H9 (cell line): ENCODE data around the gene ROBO2. TPM values are rescaled to one million over a fixed set of nuclear protein-coding genes. Genes with fewer than 3 reads are reported as not detected.

ENCODE experiments used
- DNase-seq: peaks from one replicate; pipeline ENCODE4 v3.0.0-alpha.2; 2017
- H2AFZ ChIP-seq: one replicate; pipeline ENCODE4 v1.6.1; 2013; ENCODE audit warnings: mild to moderate bottlenecking, low read length, control low read depth, moderate library complexity
- H2AK5ac ChIP-seq: 2 replicates; pipeline ENCODE4 v1.6.1; 2013; ENCODE audit warnings: low read length, control low read depth, mixed read lengths; ENCODE audit not compliant: insufficient read length
- H2BK120ac ChIP-seq: one replicate; pipeline ENCODE4 v1.6.1; 2013; ENCODE audit warnings: low read depth, mild to moderate bottlenecking, low read length, control low read depth, inconsistent platforms; ENCODE audit not compliant: poor library complexity, severe bottlenecking
- H2BK12ac ChIP-seq: 2 replicates; pipeline ENCODE4 v1.6.1; 2013; ENCODE audit warnings: low read length, control low read depth, mixed read lengths, low read depth; ENCODE audit not compliant: insufficient read length
- H2BK15ac ChIP-seq: 2 replicates; pipeline ENCODE4 v1.6.1; 2013; ENCODE audit warnings: low read depth, low read length, control low read depth
- H2BK20ac ChIP-seq: one replicate; pipeline ENCODE4 v1.6.1; 2013; ENCODE audit warnings: low read depth, mild to moderate bottlenecking, low read length, control low read depth, inconsistent platforms; ENCODE audit not compliant: poor library complexity, severe bottlenecking
- H2BK5ac ChIP-seq: 2 replicates; pipeline ENCODE4 v1.6.1; 2013; ENCODE audit warnings: low read length, control low read depth, mixed read lengths; ENCODE audit not compliant: insufficient read length
- H3K14ac ChIP-seq: 2 replicates; pipeline ENCODE4 v1.6.1; 2013; ENCODE audit warnings: low read length, control low read depth; ENCODE audit not compliant: insufficient read depth
- H3K18ac ChIP-seq: 2 replicates; pipeline ENCODE4 v1.6.1; 2013; ENCODE audit warnings: low read depth, mild to moderate bottlenecking, mixed read lengths, low read length, control low read depth; ENCODE audit not compliant: insufficient read length
- H3K23ac ChIP-seq: 2 replicates; pipeline ENCODE4 v1.6.1; 2013; ENCODE audit warnings: low read length, control low read depth, mixed read lengths, low read depth; ENCODE audit not compliant: insufficient read length
- H3K23me2 ChIP-seq: 2 replicates; pipeline ENCODE4 v1.6.1; 2013; ENCODE audit warnings: low read depth, mild to moderate bottlenecking, mixed read lengths, low read length, control low read depth; ENCODE audit not compliant: insufficient read length, poor library complexity, severe bottlenecking
- H3K27ac ChIP-seq: 2 replicates; pipeline ENCODE4 v1.5.1; 2013; ENCODE audit warnings: low read length, control low read depth, mixed read lengths, low read depth; ENCODE audit not compliant: insufficient read length
- H3K27me3 ChIP-seq: 2 replicates; pipeline ENCODE4 v1.6.1; 2013; ENCODE audit warnings: low read length, control low read depth, inconsistent platforms; ENCODE audit not compliant: insufficient read depth
- H3K4ac ChIP-seq: 2 replicates; pipeline ENCODE4 v1.6.1; 2013; ENCODE audit warnings: low read depth, mild to moderate bottlenecking, control low read depth, inconsistent platforms, low read length, moderate library complexity
- H3K4me1 ChIP-seq: 2 replicates; pipeline ENCODE4 v1.6.1; 2013; ENCODE audit warnings: low read length, control low read depth, inconsistent platforms; ENCODE audit not compliant: insufficient read depth
- H3K4me2 ChIP-seq: 2 replicates; pipeline ENCODE4 v1.6.1; 2013; ENCODE audit warnings: low read length, control low read depth, mixed read lengths; ENCODE audit not compliant: insufficient read length, insufficient read depth
- H3K56ac ChIP-seq: 2 replicates; pipeline ENCODE4 v1.6.1; 2013; ENCODE audit warnings: low read depth, mild to moderate bottlenecking, mixed read lengths, low read length, control low read depth; ENCODE audit not compliant: insufficient read length
- H3K79me1 ChIP-seq: 2 replicates; pipeline ENCODE4 v1.6.1; 2013; ENCODE audit warnings: low read depth, mild to moderate bottlenecking, moderate library complexity, low read length, control low read depth, inconsistent platforms; ENCODE audit not compliant: insufficient read depth, poor library complexity, severe bottlenecking
- H3K79me2 ChIP-seq: 2 replicates; pipeline ENCODE4 v1.6.1; 2013; ENCODE audit warnings: low read length, control low read depth, inconsistent platforms; ENCODE audit not compliant: insufficient read depth
- H3K9ac ChIP-seq: 2 replicates; pipeline ENCODE4 v1.6.1; 2013; ENCODE audit warnings: low read length, control low read depth, mixed read lengths; ENCODE audit not compliant: insufficient read length; ENCODE audit errors: extremely low read depth
- H3K9me3 ChIP-seq: one replicate; pipeline ENCODE4 v1.6.1; 2013; ENCODE audit warnings: low read depth, low read length, inconsistent platforms; ENCODE audit not compliant: control insufficient read depth
- H3T11ph ChIP-seq: one replicate; pipeline ENCODE4 v1.6.1; 2013; ENCODE audit warnings: mild to moderate bottlenecking, low read length, control low read depth, inconsistent platforms
- H4K20me1 ChIP-seq: one replicate; pipeline ENCODE4 v1.6.1; 2013; ENCODE audit not compliant: control insufficient read depth, insufficient read length, insufficient read depth
- H4K5ac ChIP-seq: 2 replicates; pipeline ENCODE4 v1.6.1; 2013; ENCODE audit warnings: low read depth, mild to moderate bottlenecking, mixed read lengths, low read length, control low read depth; ENCODE audit not compliant: insufficient read length
- H4K8ac ChIP-seq: replicated peaks from 2 replicates; pipeline ENCODE4 v1.6.1; 2013; ENCODE audit warnings: low read length, control low read depth, mixed read lengths, low read depth; ENCODE audit not compliant: insufficient read length
- H4K91ac ChIP-seq: 2 replicates; pipeline ENCODE4 v1.6.1; 2013; ENCODE audit warnings: low read depth, mild to moderate bottlenecking, moderate library complexity, mixed read lengths, low read length, control low read depth; ENCODE audit not compliant: insufficient read length
- H3K27ac Mint-ChIP-seq, 3 experiments: 2 replicates in 2 of 3; 3 replicates in 1 of 3; pipeline ENCODE4 v1.8.0; 2020 to 2021; ENCODE audit warnings: mixed read lengths in 3 of 3, mild to moderate bottlenecking in 1 of 3, moderate library complexity in 1 of 3
- H3K27me3 Mint-ChIP-seq: 2 replicates; pipeline ENCODE4 v1.8.0; 2021; ENCODE audit warnings: low read depth, mild to moderate bottlenecking, moderate library complexity, mixed read lengths
- H3K36me3 Mint-ChIP-seq, 3 experiments: 2 replicates in 2 of 3; 3 replicates in 1 of 3; pipeline ENCODE4 v1.8.0; 2020 to 2021; ENCODE audit warnings: low read depth in 3 of 3, mixed read lengths in 3 of 3; ENCODE audit not compliant: insufficient read depth in 1 of 3
- H3K4me1 Mint-ChIP-seq, 2 experiments: 2 replicates each; pipeline ENCODE4 v1.8.0; 2020; ENCODE audit warnings: mixed read lengths in 2 of 2
- H3K4me3 Mint-ChIP-seq, 2 experiments: 2 replicates in 1 of 2; 3 replicates in 1 of 2; pipeline ENCODE4 v1.8.0; 2020 to 2021; ENCODE audit warnings: mild to moderate bottlenecking in 2 of 2, mixed read lengths in 2 of 2, moderate library complexity in 1 of 2
- H3K9me3 Mint-ChIP-seq, 2 experiments: 2 replicates in 1 of 2; 3 replicates in 1 of 2; pipeline ENCODE4 v1.8.0; 2020; ENCODE audit warnings: mild to moderate bottlenecking in 2 of 2, mixed read lengths in 2 of 2, moderate library complexity in 1 of 2
- WGBS: extraction: QIAGEN DNeasy Blood & Tissue Kit; methylation state at CpG from one replicate; pipeline ENCODE4 v1.1.7; 2013; ENCODE audit warnings: missing lambda C conversion rate, low lambda C conversion rate, mixed read lengths; ENCODE audit not compliant: insufficient read length; ENCODE audit errors: extremely low coverage; 5-methylcytosine and 5-hydroxymethylcytosine counted together
- total RNA-seq: library from RNA; stranded (reverse); gene quantifications from 2 replicates; pipeline ENCODE4 v1.2.1, GENCODE V29; 2021
- TF ChIP-seq, protein P1 (sequence below): fragments of 200-600 bp; sonication (generic); conservative IDR thresholded peaks from 3 replicates; pipeline ENCODE4 v1.8.0; 2021; ENCODE audit warnings: antibody characterized with exemption, mild to moderate bottlenecking

The ROBO2 gene
- total RNA-seq, 1 experiment from 2014 or later = 2.3 TPM

DNA sequence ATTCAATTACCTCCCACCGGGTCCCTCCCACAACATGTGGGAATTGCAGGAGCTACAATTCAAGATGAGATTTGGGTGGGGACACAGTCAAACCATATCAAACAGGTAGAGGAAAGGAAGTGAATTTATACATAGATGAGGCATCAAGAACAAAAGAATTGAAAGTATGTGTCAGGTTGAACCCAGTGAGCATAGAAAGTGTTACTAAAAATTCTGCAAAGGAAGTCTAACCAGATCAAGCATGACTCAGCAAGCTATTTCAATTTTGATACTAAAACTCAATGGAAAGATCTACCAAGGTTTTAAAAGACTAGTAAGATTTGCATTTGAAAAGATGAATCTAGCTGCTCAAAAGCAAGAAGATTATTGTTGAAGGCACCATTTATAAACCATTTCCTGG, 323.0 kb downstream of the ROBO2 start:
- Histone ChIP-seq H2BK5ac (no peak overlapping the region), H2BK12ac (no peak overlapping the region), H3K79me1 (no peaks in the 10 kb centered on the region), H3K23ac (no peak overlapping the region), H2AK5ac (no peak overlapping the region), H3K27ac (no peak overlapping the region), H3K79me2 (no peaks in the 10 kb centered on the region), H2BK20ac (no peak overlapping the region), H3K4me1 (no peaks in the 10 kb centered on the region; the same call in 1 of the 2 replicates), H2AFZ (no peak overlapping the region), H4K5ac (no peak overlapping the region), H4K20me1 (no peaks in the 10 kb centered on the region), H3K9me3 (no peaks in the 10 kb centered on the region), H3K27me3 (no peaks in the 10 kb centered on the region), H3K23me2 (no peaks in the 10 kb centered on the region), H3K4ac (no peak overlapping the region), H3K4me2 (no peak overlapping the region), H4K8ac (no peak overlapping the region), H2BK15ac (no peak overlapping the region), H4K91ac (no peak overlapping the region), H3K14ac (no peak overlapping the region), H3T11ph (no peak overlapping the region), H3K18ac (no peak overlapping the region), H3K56ac (no peak overlapping the region), H3K9ac (no peak overlapping the region), H2BK120ac (no peak overlapping the region)
- H3K27ac Mint-ChIP-seq = no peak overlapping the region
- DNase-seq = no peak
- H3K27me3 Mint-ChIP-seq = no peaks in the 10 kb centered on the region
- peaks cover 9 to 17% (median 13%) of the 10 kb centered on the region in 3 experiments for H3K36me3 Mint-ChIP-seq
- H3K4me1 Mint-ChIP-seq = peaks cover 21 to 22% of the 10 kb centered on the region in 2 experiments
- TF ChIP-seq, protein P1, sequence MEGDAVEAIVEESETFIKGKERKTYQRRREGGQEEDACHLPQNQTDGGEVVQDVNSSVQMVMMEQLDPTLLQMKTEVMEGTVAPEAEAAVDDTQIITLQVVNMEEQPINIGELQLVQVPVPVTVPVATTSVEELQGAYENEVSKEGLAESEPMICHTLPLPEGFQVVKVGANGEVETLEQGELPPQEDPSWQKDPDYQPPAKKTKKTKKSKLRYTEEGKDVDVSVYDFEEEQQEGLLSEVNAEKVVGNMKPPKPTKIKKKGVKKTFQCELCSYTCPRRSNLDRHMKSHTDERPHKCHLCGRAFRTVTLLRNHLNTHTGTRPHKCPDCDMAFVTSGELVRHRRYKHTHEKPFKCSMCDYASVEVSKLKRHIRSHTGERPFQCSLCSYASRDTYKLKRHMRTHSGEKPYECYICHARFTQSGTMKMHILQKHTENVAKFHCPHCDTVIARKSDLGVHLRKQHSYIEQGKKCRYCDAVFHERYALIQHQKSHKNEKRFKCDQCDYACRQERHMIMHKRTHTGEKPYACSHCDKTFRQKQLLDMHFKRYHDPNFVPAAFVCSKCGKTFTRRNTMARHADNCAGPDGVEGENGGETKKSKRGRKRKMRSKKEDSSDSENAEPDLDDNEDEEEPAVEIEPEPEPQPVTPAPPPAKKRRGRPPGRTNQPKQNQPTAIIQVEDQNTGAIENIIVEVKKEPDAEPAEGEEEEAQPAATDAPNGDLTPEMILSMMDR = no peak
- H3K4me3 Mint-ChIP-seq = no peak overlapping the region
- WGBS = no CpG with 5 or more reads among the region's 1 CpG
- peaks cover 5 to 20% of the 10 kb centered on the region in 2 experiments; a peak in 4 of 5 replicates for H3K9me3 Mint-ChIP-seq
